GM18861 (cell line): Measurements from ENCODE around the gene MOB4.
"Not testable (repeated sequence)": the region's sequence is repeated elsewhere in the genome, so short reads cannot be mapped to it uniquely, and the experiment has no call there.

Experiments
- ATAC-seq: cut with Tn5 transposase; IDR thresholded peaks from one replicate; pipeline ENCODE4 v1.9.1; 2021; ENCODE audit not compliant: unreplicated experiment

The MOB4 gene

GRCh38 chr2:197515739-197516392 lies at the start of gene MOB4:
TSS of gene MOB4 (plus strand) at chr2:197516066. CDS start at chr2:197516087, 21 bp downstream.
- ATAC-seq = peak; percentile 88

DNA sequence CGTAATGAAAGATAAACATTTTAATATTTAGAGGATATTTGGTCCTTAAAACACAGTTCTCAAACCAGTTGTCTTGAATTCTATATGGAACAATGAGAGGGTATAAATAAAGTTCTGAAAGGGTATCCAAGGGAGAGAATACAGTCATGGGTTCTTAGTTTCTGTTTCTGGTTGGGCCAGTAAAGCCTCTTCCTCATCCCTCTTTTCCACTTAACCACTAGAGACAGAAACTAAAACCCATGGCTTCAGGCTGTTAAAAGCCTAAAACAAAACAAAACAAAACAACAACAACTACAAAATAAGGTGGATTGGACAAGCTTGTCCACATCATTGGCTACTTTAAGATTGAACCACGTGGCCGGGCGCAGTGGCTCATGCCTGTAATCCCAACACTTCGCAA lies 43.7 kb upstream of the MOB4 start:
- ATAC-seq = no peak

- ATAC-seq = no peak
Measured at GRCh38 chr2:197477797-197478196, 38.1 kb upstream of the MOB4 start.

DNA sequence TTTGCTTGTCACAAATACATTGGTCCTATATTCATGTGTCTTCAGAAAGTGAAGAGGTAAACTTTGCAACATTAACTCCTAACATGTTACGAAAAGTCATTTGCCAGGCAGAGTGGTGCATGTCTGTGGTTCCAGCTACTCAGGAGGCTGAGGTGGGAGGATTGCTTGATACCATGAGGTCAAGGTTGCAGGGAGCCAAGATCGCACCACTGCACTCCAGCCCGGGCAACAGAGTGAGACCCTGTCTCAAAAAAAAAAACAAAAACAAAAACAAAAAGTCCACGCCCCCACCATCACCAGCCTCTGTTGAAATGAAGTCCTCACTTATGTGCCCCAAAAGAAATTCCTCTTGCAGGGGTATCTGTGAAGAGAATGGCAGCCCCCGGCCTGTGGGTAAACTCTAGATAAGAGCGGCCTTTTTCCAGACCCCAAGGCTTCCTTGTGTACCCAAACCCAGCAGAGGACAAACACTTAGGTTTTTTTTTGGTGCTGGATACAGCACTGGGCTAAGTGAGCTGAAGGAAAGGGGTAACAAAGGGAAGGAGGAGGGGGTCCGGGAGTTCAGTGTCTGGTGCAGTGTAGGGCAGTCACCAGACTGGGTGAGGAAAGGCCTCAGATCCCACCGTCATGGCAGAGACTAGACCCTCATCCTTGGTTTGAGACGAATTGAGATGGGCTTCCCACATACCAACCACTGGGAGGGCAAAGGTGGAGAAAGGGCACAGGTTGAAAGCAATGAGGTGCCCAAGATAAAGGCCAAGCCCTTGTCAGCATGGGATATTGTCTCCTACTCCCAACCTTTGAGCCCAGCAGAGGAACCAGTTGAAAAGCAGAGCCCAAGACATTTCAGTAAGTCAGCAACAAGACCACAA lies 35.5 kb upstream of the MOB4 start:
- no peak for ATAC-seq

DNA sequence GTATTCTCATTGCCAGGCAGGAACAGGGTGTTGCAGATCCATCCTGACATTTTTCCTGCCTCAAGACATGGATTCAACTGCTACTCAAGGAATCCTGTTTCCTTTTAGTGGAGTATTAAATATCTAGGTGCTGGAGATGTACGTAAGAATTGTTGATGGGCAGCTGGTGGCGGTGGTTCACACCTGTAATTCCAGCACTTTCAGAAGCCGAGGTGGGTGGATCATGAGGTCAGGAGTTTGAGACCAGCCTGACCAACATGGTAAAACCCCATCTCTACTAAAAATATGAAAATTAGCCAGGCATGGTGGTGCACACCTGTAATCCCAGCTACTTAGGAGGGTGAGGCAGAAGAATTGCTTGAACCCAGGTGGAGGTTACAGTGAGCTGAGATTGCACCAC lies 31.6 kb upstream of the MOB4 start:
- ATAC-seq = not testable (repeated sequence)

DNA sequence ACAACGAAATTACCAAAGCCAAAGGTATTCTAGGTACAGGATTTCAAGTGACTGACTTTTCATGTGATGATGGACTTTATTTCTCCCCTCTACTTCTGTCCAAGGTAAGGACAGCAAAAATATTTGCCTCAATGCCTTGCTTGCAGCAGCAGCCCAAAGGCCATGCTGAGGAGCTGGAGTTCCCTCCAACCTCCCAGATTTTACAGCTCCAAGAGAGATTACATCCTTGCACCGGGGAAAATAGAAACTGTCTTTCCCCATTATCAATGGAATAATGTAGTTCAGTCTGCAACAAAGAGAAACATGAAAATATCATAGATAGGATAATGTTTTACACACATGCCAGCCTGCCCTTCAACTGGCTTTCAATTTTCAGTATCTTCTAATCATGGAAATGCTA lies 29.7 kb upstream of the MOB4 start:
- ATAC-seq = no peak

DNA sequence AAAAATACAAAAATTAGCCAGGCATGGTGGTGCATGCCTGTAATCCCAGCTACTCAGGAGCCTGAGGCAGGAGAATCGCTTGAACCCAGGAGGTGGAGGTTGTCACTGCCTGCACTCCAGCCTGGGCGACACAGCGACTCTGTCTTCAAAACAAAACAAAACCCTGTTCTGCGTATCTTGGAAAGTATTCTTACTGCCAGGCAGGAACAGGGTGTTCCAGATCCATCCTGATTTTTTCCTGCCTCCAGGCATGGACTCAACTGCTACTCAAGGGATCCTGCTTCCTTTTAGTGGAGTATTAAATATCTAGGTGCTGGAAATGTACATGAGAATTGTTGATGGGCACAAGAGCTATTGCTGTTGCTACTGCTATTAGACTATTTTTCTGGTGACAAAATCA lies 28.5 kb upstream of the MOB4 start:
- ATAC-seq = no peak

- ATAC-seq = no peak
Measured at GRCh38 chr2:197495433-197496134, 20.3 kb upstream of the MOB4 start.

GRCh38 chr2:197496695-197497094 lies 19.2 kb upstream of the MOB4 start:
- no peak for ATAC-seq

- no peak for ATAC-seq
Measured at GRCh38 chr2:197497326-197497725, 18.5 kb upstream of the MOB4 start.

DNA sequence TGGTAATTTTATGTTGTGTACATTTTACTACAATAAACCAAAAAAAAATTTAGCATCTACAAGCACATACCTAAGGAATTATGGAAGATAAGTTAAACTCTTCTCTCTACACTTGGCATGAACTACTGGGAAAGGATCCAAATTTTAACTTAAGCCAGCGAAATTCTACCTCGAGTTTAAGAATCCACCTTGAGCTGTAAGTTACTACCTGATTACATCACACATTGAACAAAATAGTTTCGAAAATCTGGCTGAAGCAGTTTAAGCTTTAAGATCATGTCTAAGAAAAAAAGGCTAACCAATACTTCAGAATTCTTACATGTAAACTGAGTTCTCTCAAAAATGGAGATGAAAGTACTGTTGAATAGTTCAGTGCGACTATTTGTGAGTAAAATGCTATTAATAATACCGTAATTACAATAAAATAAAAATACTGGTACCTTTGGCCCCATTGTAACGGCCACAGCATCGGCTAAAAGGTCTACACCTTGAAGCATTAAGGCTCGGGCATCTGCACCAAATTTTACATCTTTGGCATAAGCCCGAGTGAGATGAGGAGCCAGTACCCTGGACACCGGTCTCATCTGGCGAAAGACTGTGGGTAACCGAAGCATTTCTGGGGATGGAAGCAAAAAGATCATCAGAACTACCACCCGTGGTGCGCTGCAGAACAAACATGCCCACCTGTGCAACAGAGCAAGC lies 17.5 kb upstream of the MOB4 start:
- no peak for ATAC-seq

- ATAC-seq = peak; percentile 19
Measured at GRCh38 chr2:197498937-197499593, 16.8 kb upstream of the MOB4 start.

GRCh38 chr2:197499594-197500502 lies 16.0 kb upstream of the MOB4 start, which contains the start of the genes HSPD1 and HSPE1:
TSS of gene HSPD1 (minus strand) at chr2:197499840. CDS start at chr2:197498848, 992 bp downstream.
TSS of gene HSPE1 (plus strand) at chr2:197500379. CDS start at chr2:197500437, 58 bp downstream.
- peak; percentile 78 for ATAC-seq

DNA sequence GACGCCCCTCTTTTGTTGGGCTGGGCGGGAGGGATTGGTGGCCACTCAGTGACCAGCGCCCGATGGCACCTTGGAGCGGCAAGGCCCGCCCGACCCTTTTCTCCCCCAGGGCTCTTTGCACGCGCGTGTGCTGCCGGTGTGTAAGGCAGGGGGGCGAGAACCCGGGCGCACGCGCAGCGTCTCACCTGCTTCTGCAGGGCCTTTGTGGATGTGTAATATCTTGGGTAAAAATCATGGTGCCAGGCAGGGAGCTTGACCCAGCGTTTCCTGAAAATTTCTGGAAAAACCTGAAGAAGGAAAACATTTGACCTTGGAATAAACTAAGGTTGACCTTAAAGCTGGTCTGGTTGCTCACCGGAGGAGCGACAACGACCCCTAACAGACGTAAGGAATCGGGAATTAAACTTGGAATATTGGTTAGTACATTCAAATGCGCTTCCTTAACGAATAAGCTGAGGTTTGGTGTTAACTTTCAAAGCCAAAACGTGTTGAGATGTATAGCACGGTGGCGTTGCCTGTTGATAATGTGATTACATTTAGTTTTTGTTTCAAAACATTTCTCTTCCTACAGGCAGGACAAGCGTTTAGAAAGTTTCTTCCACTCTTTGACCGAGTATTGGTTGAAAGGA lies 15.2 kb upstream of the MOB4 start:
- ATAC-seq = no peak

DNA sequence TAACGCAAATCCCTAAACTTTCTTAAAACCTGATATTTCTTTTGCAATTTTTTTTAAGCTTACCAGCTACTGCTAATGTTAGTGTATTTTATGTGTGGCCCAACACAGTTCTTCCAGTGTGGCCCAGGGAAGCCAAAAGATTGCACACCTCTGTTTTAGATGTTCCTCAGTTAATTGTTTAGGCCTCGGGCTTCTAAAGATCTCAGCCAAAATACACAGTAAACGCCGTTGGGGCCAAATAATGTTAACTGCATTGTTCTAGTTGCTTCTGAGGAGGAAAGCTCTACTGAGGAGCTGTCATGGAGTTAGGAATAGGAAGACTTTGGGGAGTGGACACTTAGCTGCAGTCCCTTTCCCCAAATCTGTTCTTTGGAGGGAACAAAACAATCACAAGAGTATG lies 13.7 kb upstream of the MOB4 start:
- ATAC-seq = no peak

DNA sequence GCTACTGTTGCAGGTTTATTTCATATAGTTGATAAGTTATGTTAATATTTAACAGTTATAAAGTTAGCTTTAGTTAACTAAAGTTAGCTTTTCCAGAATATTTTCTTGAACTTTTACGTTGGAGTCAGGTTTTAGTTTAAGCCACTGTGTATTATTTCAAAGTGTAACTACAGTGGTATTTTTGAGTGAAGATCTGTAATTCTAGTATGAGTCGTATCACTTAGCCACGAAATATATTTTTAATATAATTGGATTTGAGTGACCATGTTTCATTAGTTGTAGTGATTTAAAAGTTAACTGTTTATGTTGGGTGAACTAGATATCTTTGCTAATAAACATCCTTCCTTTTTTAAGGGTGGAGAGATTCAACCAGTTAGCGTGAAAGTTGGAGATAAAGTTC lies 13.2 kb upstream of the MOB4 start:
- no peak for ATAC-seq

DNA sequence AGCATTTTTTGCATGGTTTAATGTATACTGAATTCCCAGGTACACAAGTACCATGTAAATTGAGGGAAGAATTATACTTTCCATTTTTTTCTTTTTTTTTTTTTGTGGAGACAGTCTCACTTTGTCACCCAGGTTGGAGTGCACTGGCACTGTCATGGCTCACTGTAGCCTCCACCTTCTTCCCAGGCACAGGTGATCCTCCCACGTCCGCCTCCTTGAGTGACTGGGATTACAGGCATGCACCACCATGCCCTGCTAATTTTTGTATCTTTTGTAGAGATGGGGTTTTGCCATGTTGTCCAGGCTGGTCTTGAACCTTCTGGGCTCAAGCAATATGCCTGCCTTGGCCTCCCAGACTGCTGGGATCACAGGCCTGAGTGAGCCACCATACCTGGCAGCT lies 11.9 kb upstream of the MOB4 start:
- no peak for ATAC-seq

DNA sequence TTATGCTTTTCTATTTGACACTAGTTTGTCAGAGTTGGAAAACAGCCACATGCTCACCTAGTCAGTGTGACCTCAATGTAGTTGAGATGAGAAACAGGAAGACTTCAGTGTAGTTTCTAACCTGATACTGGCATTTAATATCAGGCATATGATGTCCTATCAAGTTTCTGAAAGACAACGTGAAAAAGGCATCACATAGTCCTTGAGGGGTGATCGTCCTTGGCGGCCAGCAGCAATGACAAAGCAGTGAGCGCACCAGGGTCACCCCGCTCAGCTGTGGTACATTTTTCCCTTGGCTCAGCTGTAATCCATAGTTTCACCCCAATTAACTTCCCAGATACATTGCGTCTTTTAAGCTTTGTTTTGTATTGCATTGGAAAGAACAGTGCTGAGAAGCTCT lies 11.4 kb upstream of the MOB4 start:
- ATAC-seq = no peak

- no peak for ATAC-seq
Measured at GRCh38 chr2:197506658-197507057, 9.2 kb upstream of the MOB4 start.
